C4-2B (cell line): ENCODE data around the gene ZFYVE1.

Experiments
- ZFX ChIP-seq: fragments of 450-650 bp; IDR thresholded peaks from 2 replicates; pipeline ENCODE4 v1.6.1; 2017
- TF ChIP-seq, protein P1 (sequence below): fragments of 450-650 bp; conservative IDR thresholded peaks from 2 replicates; pipeline ENCODE4 v1.5.1; 2017; ENCODE audit warnings: mild to moderate bottlenecking

GRCh38 chr14:72998252-72998903 is 28.5 kb downstream of the ZFYVE1 start:
- TF ChIP-seq, protein P1, sequence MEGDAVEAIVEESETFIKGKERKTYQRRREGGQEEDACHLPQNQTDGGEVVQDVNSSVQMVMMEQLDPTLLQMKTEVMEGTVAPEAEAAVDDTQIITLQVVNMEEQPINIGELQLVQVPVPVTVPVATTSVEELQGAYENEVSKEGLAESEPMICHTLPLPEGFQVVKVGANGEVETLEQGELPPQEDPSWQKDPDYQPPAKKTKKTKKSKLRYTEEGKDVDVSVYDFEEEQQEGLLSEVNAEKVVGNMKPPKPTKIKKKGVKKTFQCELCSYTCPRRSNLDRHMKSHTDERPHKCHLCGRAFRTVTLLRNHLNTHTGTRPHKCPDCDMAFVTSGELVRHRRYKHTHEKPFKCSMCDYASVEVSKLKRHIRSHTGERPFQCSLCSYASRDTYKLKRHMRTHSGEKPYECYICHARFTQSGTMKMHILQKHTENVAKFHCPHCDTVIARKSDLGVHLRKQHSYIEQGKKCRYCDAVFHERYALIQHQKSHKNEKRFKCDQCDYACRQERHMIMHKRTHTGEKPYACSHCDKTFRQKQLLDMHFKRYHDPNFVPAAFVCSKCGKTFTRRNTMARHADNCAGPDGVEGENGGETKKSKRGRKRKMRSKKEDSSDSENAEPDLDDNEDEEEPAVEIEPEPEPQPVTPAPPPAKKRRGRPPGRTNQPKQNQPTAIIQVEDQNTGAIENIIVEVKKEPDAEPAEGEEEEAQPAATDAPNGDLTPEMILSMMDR = no peak
- no peak for TF ChIP-seq ZFX
